ENCODE measurements around the gene SPPL2B.

DNA sequence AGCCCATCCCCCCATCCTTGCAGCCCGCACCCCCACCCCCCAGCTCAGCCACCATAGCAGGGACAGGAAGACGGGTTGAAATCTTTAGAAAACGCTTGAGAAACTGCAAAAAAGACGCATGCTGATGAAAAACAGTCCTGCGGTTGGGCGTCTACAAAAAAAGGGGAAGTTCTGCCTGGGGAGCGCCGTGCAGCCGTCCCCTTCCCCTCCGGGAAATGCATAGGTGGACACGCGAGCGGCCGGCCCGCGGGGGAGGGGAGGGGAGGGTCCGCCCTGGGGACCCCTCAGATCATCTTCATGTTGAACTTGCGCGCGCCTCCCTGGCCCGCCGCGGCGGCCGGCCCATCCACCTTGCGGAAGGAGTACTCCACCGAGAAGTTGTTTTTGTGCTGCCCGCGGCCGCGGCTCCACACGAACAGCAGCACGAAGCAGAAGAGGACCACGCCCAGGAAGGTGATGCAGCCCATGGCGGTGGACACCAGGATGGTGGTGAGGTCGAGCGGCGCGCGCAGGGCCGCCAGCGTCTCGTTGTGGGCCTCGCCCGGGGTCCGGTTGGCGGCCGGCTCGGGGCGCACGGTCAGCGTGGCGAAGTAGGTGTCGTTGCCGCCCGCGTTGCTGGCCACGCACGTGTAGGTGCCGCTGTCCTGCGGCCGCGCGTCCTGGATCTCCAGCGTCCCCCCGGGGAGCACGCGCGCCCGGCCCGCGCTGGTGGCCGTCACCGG is 38.6 kb upstream of the SPPL2B start:
- TF ChIP-seq CTCF (conservative IDR thresholded peaks at IDR 0.05; ENCODE audit: low read length) (no peak), EZH2phosphoT487 (IDR thresholded peaks at IDR 0.05; ENCODE audit: borderline replicate concordance) (no peak)
